ENCODE results near the gene WDR12. TPM values are rescaled to one million over a fixed set of nuclear protein-coding genes. Genes with fewer than 3 reads are reported as not detected.
"Not testable (repeated sequence)": the region's sequence is repeated elsewhere in the genome, so short reads cannot be mapped to it uniquely, and the experiment has no call there.

WDR12 gene
- total RNA-seq, 1 experiment from 2014 or later, result 140 TPM

DNA sequence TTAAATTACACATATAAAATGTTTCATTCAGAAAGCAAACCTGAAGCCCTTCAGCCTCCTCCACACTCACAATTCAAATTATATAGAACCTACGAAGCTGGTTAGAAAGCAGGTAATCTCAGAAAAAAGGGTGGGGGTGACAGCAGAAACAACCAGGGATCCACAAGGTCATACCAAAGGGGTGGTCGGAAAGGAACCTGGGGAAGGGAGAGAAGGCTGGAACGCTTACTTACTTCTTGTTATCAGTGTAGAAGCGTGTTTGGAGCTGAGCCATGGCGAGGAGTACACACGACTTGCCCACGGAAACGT is 316 bp downstream of the WDR12 start (continued):
- TF ChIP-seq, protein P1, sequence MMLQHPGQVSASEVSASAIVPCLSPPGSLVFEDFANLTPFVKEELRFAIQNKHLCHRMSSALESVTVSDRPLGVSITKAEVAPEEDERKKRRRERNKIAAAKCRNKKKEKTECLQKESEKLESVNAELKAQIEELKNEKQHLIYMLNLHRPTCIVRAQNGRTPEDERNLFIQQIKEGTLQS (IDR thresholded peaks at IDR 0.05), result no peak
- no peak for TF ChIP-seq JUND (IDR thresholded peaks at IDR 0.05)
- no peak for TF ChIP-seq ELF1 (IDR thresholded peaks at IDR 0.05; ENCODE audit: borderline replicate concordance, low read depth)

DNA sequence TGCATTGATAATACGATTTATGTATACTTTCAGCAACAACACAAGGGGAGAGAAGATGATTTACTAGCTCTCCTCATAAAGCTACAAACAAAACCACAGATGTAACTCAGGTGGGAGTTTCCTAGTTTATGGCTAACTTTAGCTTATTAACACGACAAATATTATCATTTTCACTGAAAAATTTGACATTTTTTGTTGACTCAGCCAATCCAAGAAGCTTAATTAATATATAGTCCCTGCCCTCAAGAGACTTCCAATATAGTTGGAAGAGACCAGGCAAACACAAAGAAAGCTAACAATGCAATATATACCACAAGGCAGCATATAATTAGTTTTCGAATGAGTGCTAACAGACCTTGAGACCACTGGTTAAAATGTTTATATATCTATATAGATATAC is 775 bp downstream of the WDR12 start:
- ChIA-PET CTCF (no interaction called here), POLR2A (interaction anchor here (0.9 kb wide), 1 partner anchor 20 kb away, joined by 3 read pairs; no protein-coding TSS in a partner anchor), RAD21 (ENCODE audit: low non-redundant PET in 1 of 2, low total read pairs in 2 of 2, uncharacterized antibody in 2 of 2, unreplicated experiment in 2 of 2) (no interaction called here)
- no peak for TF ChIP-seq CEBPB (IDR thresholded peaks at IDR 0.05; ENCODE audit: low read depth)
- TF ChIP-seq, protein P2, sequence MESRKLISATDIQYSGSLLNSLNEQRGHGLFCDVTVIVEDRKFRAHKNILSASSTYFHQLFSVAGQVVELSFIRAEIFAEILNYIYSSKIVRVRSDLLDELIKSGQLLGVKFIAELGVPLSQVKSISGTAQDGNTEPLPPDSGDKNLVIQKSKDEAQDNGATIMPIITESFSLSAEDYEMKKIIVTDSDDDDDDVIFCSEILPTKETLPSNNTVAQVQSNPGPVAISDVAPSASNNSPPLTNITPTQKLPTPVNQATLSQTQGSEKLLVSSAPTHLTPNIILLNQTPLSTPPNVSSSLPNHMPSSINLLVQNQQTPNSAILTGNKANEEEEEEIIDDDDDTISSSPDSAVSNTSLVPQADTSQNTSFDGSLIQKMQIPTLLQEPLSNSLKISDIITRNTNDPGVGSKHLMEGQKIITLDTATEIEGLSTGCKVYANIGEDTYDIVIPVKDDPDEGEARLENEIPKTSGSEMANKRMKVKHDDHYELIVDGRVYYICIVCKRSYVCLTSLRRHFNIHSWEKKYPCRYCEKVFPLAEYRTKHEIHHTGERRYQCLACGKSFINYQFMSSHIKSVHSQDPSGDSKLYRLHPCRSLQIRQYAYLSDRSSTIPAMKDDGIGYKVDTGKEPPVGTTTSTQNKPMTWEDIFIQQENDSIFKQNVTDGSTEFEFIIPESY (IDR thresholded peaks at IDR 0.05; ENCODE audit: extremely low read depth, insufficient replicate concordance, low read length), result no peak
- TF ChIP-seq JUND (IDR thresholded peaks at IDR 0.05), result no peak
- no peak for TF ChIP-seq FOSL1 (IDR thresholded peaks at IDR 0.05; ENCODE audit: low read depth)
- no peak for TF ChIP-seq TCF7L2 (IDR thresholded peaks at IDR 0.05; ENCODE audit: borderline replicate concordance, extremely low read depth, insufficient read depth, insufficient read length)
- no peak for TF ChIP-seq ZFX (IDR thresholded peaks at IDR 0.05)
- TF ChIP-seq POLR2AphosphoS5 (IDR thresholded peaks at IDR 0.05; ENCODE audit: low read depth, low read length), result no peak
- TF ChIP-seq ELF1 (IDR thresholded peaks at IDR 0.05; ENCODE audit: borderline replicate concordance, low read depth), result no peak
- no peak for TF ChIP-seq CBX3 (IDR thresholded peaks at IDR 0.05; ENCODE audit: low read depth)
- no peak for TF ChIP-seq EZH2phosphoT487 (IDR thresholded peaks at IDR 0.05; ENCODE audit: borderline replicate concordance)
- TF ChIP-seq RAD21 (IDR thresholded peaks at IDR 0.05; ENCODE audit: low read depth), result no peak
- TF ChIP-seq, protein P1 (IDR thresholded peaks at IDR 0.05), result no peak
- peak overlapping the region; percentile 90 to 94 for H3K4me3 ChIP-seq (replicated peaks in 1 of 2; ENCODE audit: low read depth in 1 of 2, low read length in 2 of 2)
- peak overlapping the region; percentile 83 for H3K4me2 ChIP-seq (ENCODE audit: low read length)
- peaks cover 60% of the 10 kb centered on the region for H3K79me2 ChIP-seq (ENCODE audit: insufficient read depth, low read length)
- H3K9me3 ChIP-seq (ENCODE audit: control insufficient read depth in 1 of 2, insufficient read depth in 1 of 2, low read depth in 1 of 2, low read length in 2 of 2), result no peaks in the 10 kb centered on the region; a peak in 1 of 4 replicates
- H2AFZ ChIP-seq (ENCODE audit: low read depth, low read length, poor library complexity, severe bottlenecking), result no peak overlapping the region
- no TSS peak for BruUV-seq (replicated peaks)
- peaks cover 0 to 10% of the 10 kb centered on the region in 2 experiments; a peak in 2 of 4 replicates for H3K4me1 ChIP-seq (ENCODE audit: control insufficient read depth in 1 of 2, insufficient read depth in 2 of 2, low read length in 2 of 2)
- peak overlapping the region; percentile 88; the same call in 1 of the 2 replicates for H3K27ac ChIP-seq (ENCODE audit: low read depth, low read length)
- peak overlapping the region; percentile 91 for H3K9ac ChIP-seq (ENCODE audit: low read length)
- ATAC-seq (no peak), DNase-seq (ENCODE audit: low read depth, low spot score) (no peak)
- no peaks in the 10 kb centered on the region for H3K9me2 ChIP-seq (ENCODE audit: insufficient read depth)
- intact Hi-C loops (cut with micrococcal nuclease), result loop anchor here (2.0 kb wide), 1 partner anchor 328 kb away; the partner anchor contains the start of gene CYP20A1
- peaks cover 3 to 8% of the 10 kb centered on the region in 2 experiments for H3K36me3 ChIP-seq (ENCODE audit: control insufficient read depth in 1 of 2, insufficient read depth in 2 of 2, low read length in 2 of 2)
- no peaks in the 10 kb centered on the region for H4K20me1 ChIP-seq (ENCODE audit: insufficient read depth)
- H3K27me3 ChIP-seq (ENCODE audit: insufficient read depth, low read length), result no peaks in the 10 kb centered on the region

DNA sequence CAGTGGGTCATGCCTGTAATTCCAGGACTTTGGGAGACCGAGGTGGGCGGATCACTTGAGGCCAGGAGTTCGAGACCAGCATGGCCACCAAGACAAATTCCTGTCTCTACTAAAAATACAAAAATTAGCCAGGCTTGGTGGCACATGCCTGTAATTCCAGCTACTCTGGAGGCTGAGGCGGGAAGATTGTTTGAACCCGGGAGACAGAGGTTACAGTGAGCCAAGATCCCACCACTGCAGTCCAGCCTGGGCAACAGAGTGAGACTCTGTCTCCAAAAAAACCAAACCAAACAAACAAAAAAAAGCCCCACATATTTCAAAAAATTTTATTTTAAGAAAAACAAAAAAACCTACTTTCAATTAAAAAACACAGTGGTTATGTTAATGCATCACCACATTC is 1.2 kb downstream of the WDR12 start:
- BruUV-seq (replicated peaks); H3K9me3 ChIP-seq (ENCODE audit: control insufficient read depth in 1 of 2, insufficient read depth in 1 of 2, low read depth in 1 of 2, low read length in 2 of 2); H4K20me1 ChIP-seq (ENCODE audit: insufficient read depth); CTCF ChIA-PET; RAD21 ChIA-PET (ENCODE audit: low non-redundant PET in 1 of 2, low total read pairs in 2 of 2, uncharacterized antibody in 2 of 2, unreplicated experiment in 2 of 2); ATAC-seq; DNase-seq (ENCODE audit: low read depth, low spot score); H3K27ac ChIP-seq (ENCODE audit: low read depth, low read length); POLR2A ChIA-PET; H3K4me1 ChIP-seq (ENCODE audit: control insufficient read depth in 1 of 2, insufficient read depth in 2 of 2, low read length in 2 of 2); H2AFZ ChIP-seq (ENCODE audit: low read depth, low read length, poor library complexity, severe bottlenecking); H3K27me3 ChIP-seq (ENCODE audit: insufficient read depth, low read length); H3K9me2 ChIP-seq (ENCODE audit: insufficient read depth): not testable (repeated sequence)
- peak overlapping the region; percentile 91 for H3K9ac ChIP-seq (ENCODE audit: low read length)
- H3K4me2 ChIP-seq (ENCODE audit: low read length), result peak overlapping the region; percentile 83
- peaks cover 5 to 13% of the 10 kb centered on the region in 2 experiments for H3K36me3 ChIP-seq (ENCODE audit: control insufficient read depth in 1 of 2, insufficient read depth in 2 of 2, low read length in 2 of 2)
- intact Hi-C loops (cut with micrococcal nuclease), result loop anchor here (2.0 kb wide), 1 partner anchor 329 kb away; the partner anchor contains the start of gene CYP20A1
- peak overlapping the region; percentile 90 to 94 for H3K4me3 ChIP-seq (replicated peaks in 1 of 2; ENCODE audit: low read depth in 1 of 2, low read length in 2 of 2)
- H3K79me2 ChIP-seq (ENCODE audit: insufficient read depth, low read length), result peaks cover 64% of the 10 kb centered on the region

Measured in HCT116 (cell line).